ENCODE measurements around the gene MMAB.

GRCh38 chr12:109580272-109580671, 7.0 kb upstream of the MMAB start:
- no peak for TF ChIP-seq JUN (IDR thresholded peaks at IDR 0.05; ENCODE audit: borderline replicate concordance, insufficient read depth, insufficient read length, low read depth)
- no peak for TF ChIP-seq EZH2 (IDR thresholded peaks at IDR 0.05; ENCODE audit: borderline replicate concordance, low read depth, low read length, severe bottlenecking)

Measured in endothelial cell of umbilical vein (primary cell).